SK-N-SH (cell line): Measurements from ENCODE around the gene NUDT1. TPM values are rescaled to one million over a fixed set of nuclear protein-coding genes. Genes with fewer than 3 reads are reported as not detected.

ENCODE experiments used
- CTCF ChIA-PET: fragments of 300-600, 350-600 bp; formaldehyde crosslinking; extraction: SDS; loops from one replicate; lab custom pipeline; 2021; lab: Yijun Ruan, JAX
- POLR2A ChIA-PET: fragments of 350-600 bp; sonication (Branson Sonifier 250); formaldehyde crosslinking; extraction: SDS; loops from one replicate; lab custom pipeline; 2020; ENCODE audit warnings: antibody characterized with exemption, inconsistent platforms; lab: Yijun Ruan, JAX
- DNase-seq: peaks from one replicate; pipeline ENCODE4 v3.0.0; 2012
- H2AFZ ChIP-seq: fragments of 200-600 bp; sonication (generic); 2 replicates; pipeline ENCODE4 v1.8.1; 2016; ENCODE audit warnings: antibody characterized with exemption, mild to moderate bottlenecking, low read depth
- H3F3A ChIP-seq: fragments of 200-600 bp; sonication (generic); replicated peaks from 2 replicates; pipeline ENCODE3; 2016; ENCODE audit warnings: antibody characterized with exemption, mild to moderate bottlenecking; ENCODE audit not compliant: insufficient read depth
- H3K27ac ChIP-seq, 2 experiments: fragments of 200-500 bp in 1 of 2; fragments of 200-600 bp in 1 of 2; sonication (Bioruptor generic) in 1 of 2; sonication (generic), shearing (Covaris generic) in 1 of 2; 2 replicates each; pipeline versions ENCODE4 v1.5.1 to v1.6.1; 2014 to 2016; ENCODE audit warnings: low read depth in 2 of 2, inconsistent platforms in 1 of 2, low read length in 1 of 2, mild to moderate bottlenecking in 1 of 2, mixed read lengths in 1 of 2
- H3K27me3 ChIP-seq: fragments of 200-600 bp; sonication (generic), shearing (Covaris generic); 2 replicates; pipeline ENCODE4 v1.6.1; 2016; ENCODE audit warnings: mixed run types; ENCODE audit not compliant: insufficient read depth
- H3K36me3 ChIP-seq, 2 experiments: fragments of 200-500 bp in 1 of 2; fragments of 200-600 bp in 1 of 2; sonication (Bioruptor generic) in 1 of 2; sonication (generic) in 1 of 2; replicated peaks in 1 of 2; 2 replicates each; pipeline versions ENCODE3 to v1.5.1; 2014 to 2016; ENCODE audit warnings: low read length in 1 of 2, mild to moderate bottlenecking in 1 of 2; ENCODE audit not compliant: insufficient read depth in 2 of 2, control insufficient read depth in 1 of 2
- H3K4me1 ChIP-seq, 2 experiments: fragments of 200-500 bp in 1 of 2; fragments of 200-600 bp in 1 of 2; sonication (Bioruptor generic) in 1 of 2; sonication (generic), shearing (Covaris generic) in 1 of 2; 2 replicates each; pipeline versions ENCODE4 v1.5.1 to v1.6.1; 2014 to 2016; ENCODE audit warnings: low read depth in 1 of 2, low read length in 1 of 2, mixed run types in 1 of 2; ENCODE audit not compliant: insufficient read depth in 2 of 2, control insufficient read depth in 1 of 2
- H3K4me2 ChIP-seq: fragments of 200-600 bp; sonication (generic), shearing (Covaris generic); 2 replicates; pipeline ENCODE4 v1.6.1; 2017; ENCODE audit warnings: mixed run types
- H3K4me3 ChIP-seq, 2 experiments: fragments of 200-500 bp in 1 of 2; fragments of 200-600 bp in 1 of 2; sonication (Bioruptor generic) in 1 of 2; sonication (generic), shearing (Covaris generic) in 1 of 2; 2 replicates each; pipeline versions ENCODE4 v1.5.1 to v1.8.1; 2014 to 2016; ENCODE audit warnings: low read depth in 2 of 2, inconsistent platforms in 1 of 2, low read length in 1 of 2, mild to moderate bottlenecking in 1 of 2, mixed read lengths in 1 of 2, moderate library complexity in 1 of 2
- H3K79me2 ChIP-seq: fragments of 200-600 bp; sonication (generic); 2 replicates; pipeline ENCODE4 v1.8.1; 2017; ENCODE audit warnings: mild to moderate bottlenecking; ENCODE audit not compliant: insufficient read depth
- H3K9ac ChIP-seq: fragments of 200-600 bp; sonication (generic); 2 replicates; pipeline ENCODE4 v1.6.1; 2017; ENCODE audit warnings: mixed run types
- H3K9me2 ChIP-seq: fragments of 200-600 bp; sonication (generic); 2 replicates; pipeline ENCODE4 v1.6.1; 2017; ENCODE audit warnings: mixed run types
- H3K9me3 ChIP-seq: fragments of 200-600 bp; sonication (generic); 2 replicates; pipeline ENCODE4 v1.6.1; 2017; ENCODE audit warnings: mixed run types, mild to moderate bottlenecking, moderate library complexity
- H4K20me1 ChIP-seq: fragments of 200-600 bp; sonication (generic); 2 replicates; pipeline ENCODE4 v1.6.1; 2017; ENCODE audit warnings: mild to moderate bottlenecking, mixed run types; ENCODE audit not compliant: insufficient read depth
- CHD2 ChIP-seq: fragments of 150-350 bp; IDR thresholded peaks from 2 replicates; pipeline ENCODE4 v1.6.1; 2018; ENCODE audit warnings: low read length; ENCODE audit not compliant: partially characterized antibody
- EZH2phosphoT487 ChIP-seq: fragments of 200-600 bp; sonication (generic); IDR thresholded peaks from 2 replicates; pipeline ENCODE4 v1.6.1; 2017; ENCODE audit warnings: low read depth, mixed run types, mild to moderate bottlenecking, antibody characterized with exemption, moderate library complexity, borderline replicate concordance
- FOXM1 ChIP-seq: IDR thresholded peaks from 2 replicates; pipeline ENCODE4 v1.4.0; 2012; ENCODE audit warnings: low read depth, mild to moderate bottlenecking
- GATA2 ChIP-seq: sonication (generic); formaldehyde crosslinking; IDR thresholded peaks from 2 replicates; pipeline ENCODE4 v1.5.0; 2020; ENCODE audit warnings: mild to moderate bottlenecking, missing genetic modification reagents
- RAD21 ChIP-seq: IDR thresholded peaks from 2 replicates; pipeline ENCODE4 v1.6.1; 2012; ENCODE audit warnings: mild to moderate bottlenecking, low read length
- RCOR1 ChIP-seq: fragments of 150-350 bp; IDR thresholded peaks from 2 replicates; pipeline ENCODE4 v1.6.1; 2017; ENCODE audit warnings: antibody characterized with exemption, low read length
- RFX5 ChIP-seq: IDR thresholded peaks from 2 replicates; pipeline ENCODE4 v1.6.1; 2012; ENCODE audit warnings: mild to moderate bottlenecking, improper control_type of control experiment, low read length
- TAF1 ChIP-seq: IDR thresholded peaks from 2 replicates; pipeline ENCODE4 v1.6.1; 2012; ENCODE audit warnings: low read depth, mild to moderate bottlenecking, low read length, moderate library complexity, borderline replicate concordance
- TEAD4 ChIP-seq: IDR thresholded peaks from 2 replicates; pipeline ENCODE4 v1.4.0; 2012; ENCODE audit warnings: mild to moderate bottlenecking, borderline replicate concordance; ENCODE audit not compliant: insufficient read depth
- WGBS: methylation state at CpG from one replicate; pipeline ENCODE4 v1.1.6; 2017; ENCODE audit warnings: low lambda C conversion rate; 5-methylcytosine and 5-hydroxymethylcytosine counted together
- polyA plus RNA-seq, 3 experiments: library from polyadenylated mRNA; depleted of rRNA; stranded (reverse); fragments of >200 nt; gene quantifications; 2 replicates each; pipeline ENCODE4 v1.2.3, GENCODE V29; 2012
- TF ChIP-seq, protein P1 (sequence below): IDR thresholded peaks from 2 replicates; pipeline ENCODE4 v1.6.1; 2012; ENCODE audit warnings: mild to moderate bottlenecking, low read depth, low read length, moderate library complexity

The NUDT1 gene
- polyA plus RNA-seq, 1 of the 3 experiments (the other 2 are of a cell fraction): 98.1 TPM

DNA sequence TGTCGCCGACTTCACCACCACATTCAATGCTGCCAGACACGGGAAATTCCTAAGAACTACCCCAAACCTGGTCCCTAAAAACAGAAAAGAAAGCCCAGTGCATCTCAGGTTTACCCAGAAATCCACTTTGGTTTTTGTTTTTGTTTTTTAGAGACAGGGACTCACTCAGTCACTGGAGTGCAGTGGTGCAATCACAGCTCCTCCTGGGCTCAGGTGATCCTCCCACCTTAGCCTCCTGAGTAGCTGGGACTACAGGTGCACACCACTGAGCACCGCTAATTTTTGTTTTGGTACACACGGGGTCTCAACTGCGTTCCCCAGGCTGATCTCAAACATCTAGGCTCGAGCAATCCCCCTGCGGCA, 32.1 kb upstream of the NUDT1 start (continued):
- no peak for TF ChIP-seq TAF1
- TF ChIP-seq RCOR1: no peak
- no peak for TF ChIP-seq RFX5

DNA sequence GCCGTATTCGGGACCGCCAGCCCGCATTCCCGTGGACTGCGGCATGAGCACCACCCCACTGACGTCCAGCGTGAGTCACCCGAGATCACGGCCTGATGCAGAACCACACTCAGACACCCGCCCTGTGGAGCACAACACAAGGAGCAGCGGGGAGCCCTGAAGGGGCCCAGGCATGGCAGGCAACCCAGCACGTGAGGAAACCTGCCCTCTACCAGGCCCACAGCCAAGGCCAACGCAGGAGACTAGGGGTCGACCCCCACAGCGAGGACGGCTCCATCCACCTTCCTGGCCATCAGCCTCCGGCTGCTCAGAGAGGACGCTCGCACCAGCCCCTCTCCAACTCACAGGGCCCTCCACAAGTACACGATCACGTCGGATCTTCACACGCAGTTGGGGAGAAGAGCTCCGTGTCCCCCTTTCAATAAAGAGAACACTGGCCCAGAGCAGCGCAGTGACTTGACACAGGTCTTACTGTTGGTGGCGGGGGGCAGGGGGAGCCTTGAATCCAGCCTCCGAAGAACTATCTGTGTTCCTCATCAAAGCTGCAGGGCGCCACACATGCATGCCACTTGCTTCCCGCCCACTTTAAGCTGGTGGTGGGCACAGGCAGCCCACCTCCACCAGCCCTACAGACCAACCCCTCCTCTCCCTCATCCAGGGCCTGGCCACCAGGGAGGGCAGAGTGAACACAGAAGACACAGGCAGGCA, 31.3 kb upstream of the NUDT1 start:
- H2AFZ ChIP-seq: no peak overlapping the region
- H3K9me3 ChIP-seq: no peaks in the 10 kb centered on the region
- H3K36me3 ChIP-seq: peaks cover 54 to 60% of the 10 kb centered on the region in 2 experiments
- DNase-seq: no peak
- POLR2A ChIA-PET: no interaction called here
- H3K9ac ChIP-seq: no peak overlapping the region
- no peak overlapping the region for H3K27ac ChIP-seq
- H3K27me3 ChIP-seq: no peaks in the 10 kb centered on the region
- no peaks in the 10 kb centered on the region for H3F3A ChIP-seq
- no peak for TF ChIP-seq CHD2
- TF ChIP-seq RCOR1: no peak
- TF ChIP-seq FOXM1: no peak
- TF ChIP-seq, protein P1, sequence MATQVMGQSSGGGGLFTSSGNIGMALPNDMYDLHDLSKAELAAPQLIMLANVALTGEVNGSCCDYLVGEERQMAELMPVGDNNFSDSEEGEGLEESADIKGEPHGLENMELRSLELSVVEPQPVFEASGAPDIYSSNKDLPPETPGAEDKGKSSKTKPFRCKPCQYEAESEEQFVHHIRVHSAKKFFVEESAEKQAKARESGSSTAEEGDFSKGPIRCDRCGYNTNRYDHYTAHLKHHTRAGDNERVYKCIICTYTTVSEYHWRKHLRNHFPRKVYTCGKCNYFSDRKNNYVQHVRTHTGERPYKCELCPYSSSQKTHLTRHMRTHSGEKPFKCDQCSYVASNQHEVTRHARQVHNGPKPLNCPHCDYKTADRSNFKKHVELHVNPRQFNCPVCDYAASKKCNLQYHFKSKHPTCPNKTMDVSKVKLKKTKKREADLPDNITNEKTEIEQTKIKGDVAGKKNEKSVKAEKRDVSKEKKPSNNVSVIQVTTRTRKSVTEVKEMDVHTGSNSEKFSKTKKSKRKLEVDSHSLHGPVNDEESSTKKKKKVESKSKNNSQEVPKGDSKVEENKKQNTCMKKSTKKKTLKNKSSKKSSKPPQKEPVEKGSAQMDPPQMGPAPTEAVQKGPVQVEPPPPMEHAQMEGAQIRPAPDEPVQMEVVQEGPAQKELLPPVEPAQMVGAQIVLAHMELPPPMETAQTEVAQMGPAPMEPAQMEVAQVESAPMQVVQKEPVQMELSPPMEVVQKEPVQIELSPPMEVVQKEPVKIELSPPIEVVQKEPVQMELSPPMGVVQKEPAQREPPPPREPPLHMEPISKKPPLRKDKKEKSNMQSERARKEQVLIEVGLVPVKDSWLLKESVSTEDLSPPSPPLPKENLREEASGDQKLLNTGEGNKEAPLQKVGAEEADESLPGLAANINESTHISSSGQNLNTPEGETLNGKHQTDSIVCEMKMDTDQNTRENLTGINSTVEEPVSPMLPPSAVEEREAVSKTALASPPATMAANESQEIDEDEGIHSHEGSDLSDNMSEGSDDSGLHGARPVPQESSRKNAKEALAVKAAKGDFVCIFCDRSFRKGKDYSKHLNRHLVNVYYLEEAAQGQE: no peak
- TF ChIP-seq GATA2: no peak
- TF ChIP-seq TEAD4: no peak
- TF ChIP-seq RAD21: no peak
- no peak for TF ChIP-seq EZH2phosphoT487
- H3K79me2 ChIP-seq: no peaks in the 10 kb centered on the region
- H4K20me1 ChIP-seq: 0 out of 2 replicates have a peak, but pooled peaks cover 5% of the 10 kb centered on the region
- H3K9me2 ChIP-seq: no peaks in the 10 kb centered on the region
- H3K4me2 ChIP-seq: no peak overlapping the region
- 94% methylated on average over 29 of the region's 30 CpGs for WGBS
- no peak overlapping the region for H3K4me3 ChIP-seq
- CTCF ChIA-PET: interaction anchor here (0.9 to 2.5 kb wide), 10 partner anchors 22 to 547 kb away, joined by 3 to 23 read pairs (median 7); partner anchors contain the start of gene MAD1L1
- peaks cover 0 to 8% of the 10 kb centered on the region in 2 experiments; a peak in 1 of 4 replicates for H3K4me1 ChIP-seq
